Activated CD4-positive, alpha-beta T cell treated with anti-CD3 and anti-CD28 coated beads for 4 hours (primary cell): ENCODE measurements around the gene GLCE.
A peak's percentile ranks its signal among the peaks of the same experiment; 100 is the strongest.
"Not testable (repeated sequence)": the region's sequence is repeated elsewhere in the genome, so short reads cannot be mapped to it uniquely, and the experiment has no call there.

Experiments used
- DNase-seq, 2 donors: peaks; one replicate each; pipeline ENCODE4 v3.0.0-alpha.2; 2020

GLCE gene

DNA sequence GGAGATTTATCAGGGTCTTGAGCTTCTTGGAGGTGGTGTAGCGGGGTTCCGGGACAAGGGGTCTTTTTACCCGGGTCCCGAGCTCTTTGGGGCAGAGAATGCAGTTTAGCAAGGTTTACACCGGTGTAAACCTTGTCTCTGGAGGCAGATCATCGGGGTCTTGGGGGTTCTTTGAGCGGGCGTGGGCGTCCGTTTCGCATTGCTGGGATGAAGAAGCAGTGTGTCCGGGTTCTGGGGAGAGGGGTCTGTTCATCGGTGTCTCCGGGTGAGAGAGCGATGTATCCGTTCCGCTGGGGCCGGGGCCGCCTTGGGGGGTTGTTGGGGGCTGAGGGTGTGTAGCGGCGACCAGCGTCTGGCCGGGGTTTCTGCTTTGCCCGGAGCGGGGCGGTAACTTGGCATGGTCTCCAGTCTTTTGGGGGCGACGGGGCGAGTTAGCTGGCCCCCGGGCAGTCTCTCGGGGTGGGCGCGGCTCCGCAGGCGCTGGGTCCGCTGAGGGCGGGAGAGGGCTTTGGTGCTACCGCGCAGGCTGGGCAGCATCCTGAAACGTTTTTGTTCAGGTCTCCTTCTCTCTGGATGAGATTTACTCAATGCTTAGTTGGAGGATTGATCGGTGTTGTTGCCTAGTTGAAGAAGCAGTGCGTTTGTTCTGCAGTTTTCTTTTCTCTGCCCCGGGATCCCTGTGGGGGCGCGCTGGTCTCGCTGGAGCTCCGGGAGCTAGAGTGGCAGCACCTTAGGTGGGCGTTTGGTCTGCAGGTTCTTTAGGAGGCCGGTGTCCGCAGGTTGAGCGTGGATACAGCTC, 843 bp downstream of the GLCE start:
- DNase-seq = peak; percentile 14 to 16

DNA sequence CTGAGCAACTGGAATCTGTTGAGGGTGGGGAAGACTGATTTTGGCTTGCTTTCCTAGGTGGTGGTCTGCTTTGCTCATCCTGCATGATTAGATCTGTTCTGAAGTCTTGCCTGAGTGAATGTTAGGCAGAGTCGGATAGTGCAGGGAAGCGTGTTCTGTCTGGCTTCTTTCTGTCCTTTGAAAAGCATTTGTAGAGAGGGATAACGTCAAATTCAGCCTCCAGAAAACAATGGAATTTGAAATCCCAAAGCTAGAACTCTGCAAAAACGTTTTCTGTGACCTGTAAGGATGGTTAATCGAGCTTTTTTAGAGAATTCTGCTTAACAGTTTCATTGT, 1.4 kb downstream of the GLCE start:
- DNase-seq = no peak

DNA sequence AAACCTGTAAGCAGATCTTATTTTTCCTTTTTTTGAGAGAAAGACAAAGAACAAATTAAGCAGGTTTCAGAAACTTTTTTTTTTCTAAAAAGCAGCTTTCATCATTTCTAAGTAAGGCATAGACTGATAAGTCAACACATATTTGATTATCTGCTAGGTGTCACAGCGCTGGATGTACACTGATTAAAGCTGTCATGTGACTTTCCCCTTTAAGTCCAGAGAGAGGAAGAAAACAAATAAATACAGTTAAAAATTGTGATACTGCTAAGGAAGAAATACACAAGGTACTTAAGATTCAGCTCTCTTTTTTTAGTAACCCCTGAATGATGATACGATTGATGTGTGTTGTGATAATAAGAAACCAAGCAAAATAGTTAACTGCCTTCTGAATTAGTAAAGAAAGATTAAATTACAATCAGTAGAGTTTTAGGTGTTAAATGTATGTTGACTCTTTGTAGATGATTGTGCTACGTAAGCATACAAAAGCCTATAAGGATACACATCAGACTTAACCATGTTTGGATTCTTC, 2.8 kb downstream of the GLCE start:
- DNase-seq = no peak

DNA sequence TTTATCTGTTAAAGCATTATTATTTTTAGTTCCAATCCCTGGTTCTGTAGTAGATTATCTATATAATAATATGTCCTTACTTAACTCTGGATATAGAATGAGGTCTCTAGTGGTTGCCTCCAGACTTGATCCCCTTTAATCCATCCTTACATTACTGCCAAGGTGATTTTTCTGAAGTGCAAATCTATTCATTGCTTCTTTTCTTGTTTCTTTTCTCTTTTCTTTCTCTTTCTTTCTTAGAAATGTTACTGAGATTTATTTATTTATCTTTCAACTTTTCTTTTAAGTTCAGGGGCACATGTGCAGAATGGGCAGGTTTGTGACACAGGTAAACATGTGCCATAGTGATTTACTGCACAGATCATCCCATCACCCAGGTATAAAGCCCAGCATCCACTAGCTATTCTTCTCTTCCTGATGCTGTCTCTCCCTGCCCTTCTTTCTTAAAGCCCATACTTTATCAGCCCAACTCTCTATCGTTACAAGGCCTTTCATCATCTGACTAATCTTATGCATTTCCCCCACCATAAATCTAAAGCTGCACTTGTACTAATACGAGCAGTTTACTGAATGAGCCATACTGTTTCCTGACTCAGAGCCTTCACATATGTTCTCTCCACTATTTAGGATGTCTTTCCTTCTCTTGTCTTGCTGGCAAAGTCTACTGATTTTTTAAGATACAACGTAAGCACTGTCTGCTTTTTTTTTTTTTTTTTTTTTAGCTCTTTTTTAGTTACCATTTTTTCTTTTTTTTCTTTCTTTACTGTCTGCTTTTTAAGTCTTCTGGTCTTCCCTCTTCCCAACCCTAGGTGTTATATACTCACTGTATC, 4.6 kb downstream of the GLCE start:
- DNase-seq = no peak

DNA sequence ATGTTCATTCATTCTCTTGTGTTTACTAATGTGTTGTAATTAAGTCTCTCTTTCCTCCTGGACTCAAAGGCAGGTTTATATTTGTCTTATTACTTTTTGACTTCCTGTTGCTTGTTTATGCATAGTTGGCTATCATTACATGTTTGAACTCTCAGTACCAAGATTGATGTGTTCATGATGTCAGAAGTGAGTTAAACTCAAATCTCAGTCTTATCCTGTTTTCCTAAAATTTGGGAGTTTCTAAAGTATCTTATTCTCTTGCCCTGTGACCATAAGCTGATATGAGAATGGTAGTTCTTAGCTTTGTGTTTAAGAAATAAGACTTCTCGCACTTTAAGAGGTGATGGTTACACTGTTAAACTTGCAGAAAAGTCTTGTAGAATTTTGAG, 5.2 kb downstream of the GLCE start:
- DNase-seq = no peak

DNA sequence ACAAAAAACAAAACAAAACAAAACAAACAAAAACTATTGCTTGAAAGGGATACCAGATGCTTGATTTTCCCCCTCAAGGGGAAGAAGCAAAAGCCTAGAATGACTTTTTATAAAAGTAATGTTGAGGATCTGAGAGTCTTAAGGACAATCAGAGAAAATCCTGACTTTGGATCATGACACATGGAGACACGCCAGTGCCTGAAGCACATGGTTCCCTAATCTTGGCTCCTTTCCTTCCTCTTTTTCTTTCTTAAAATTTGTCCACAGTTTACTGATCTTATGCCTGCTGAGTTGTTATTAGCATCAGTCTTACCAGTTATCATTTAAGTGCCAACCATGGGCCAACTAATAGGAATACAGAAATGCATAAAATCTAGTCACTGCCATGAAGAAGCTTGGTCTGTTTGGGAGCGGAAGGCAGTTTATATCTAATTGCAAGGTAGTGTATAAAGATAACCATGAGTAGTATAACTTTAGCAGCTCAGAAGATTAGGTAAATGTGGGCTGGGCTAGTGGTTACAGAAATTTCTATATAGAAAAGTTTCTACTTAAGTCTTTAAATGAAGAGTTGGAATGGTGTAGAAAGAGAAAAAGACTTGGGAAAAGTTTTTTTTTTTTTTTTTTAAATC, 6.9 kb downstream of the GLCE start:
- no peak for DNase-seq

DNA sequence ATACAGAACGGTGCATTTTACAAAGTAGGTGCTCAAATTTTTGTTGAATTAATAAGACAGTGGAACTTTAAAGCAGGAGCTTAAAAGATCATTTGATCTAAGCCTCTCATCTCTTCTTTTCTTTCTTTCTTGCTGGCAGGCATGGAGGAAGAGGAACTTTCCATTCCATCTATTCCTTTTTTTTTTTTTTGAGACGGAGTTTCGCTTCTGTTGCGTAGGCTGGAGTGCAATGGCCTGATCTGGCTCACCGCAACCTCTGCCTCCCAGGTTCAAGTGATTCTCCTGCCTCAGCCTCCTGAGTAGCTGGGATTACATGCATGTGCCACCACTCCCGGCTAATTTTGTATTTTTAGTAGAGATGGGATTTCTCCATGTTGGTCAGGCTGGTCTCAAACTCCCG, 7.9 kb downstream of the GLCE start:
- not testable (repeated sequence) for DNase-seq

DNA sequence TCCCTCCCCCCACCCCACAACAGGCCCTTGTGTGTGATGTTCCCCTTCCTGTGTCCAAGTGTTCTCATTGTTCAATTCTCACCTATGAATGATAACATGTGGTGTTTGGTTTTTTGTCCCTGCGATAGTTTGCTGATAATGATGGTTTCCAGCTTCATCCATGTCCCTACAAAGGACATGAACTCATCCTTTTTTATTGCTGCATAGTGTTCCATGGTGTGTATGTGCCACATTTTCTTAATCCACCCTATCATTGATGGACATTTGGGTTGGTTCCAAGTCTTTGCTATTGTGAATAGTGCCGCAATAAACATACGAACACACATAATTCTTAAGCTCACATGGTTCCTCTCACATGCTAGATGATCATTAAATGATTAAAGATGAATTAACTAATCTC, 9.1 kb downstream of the GLCE start:
- not testable (repeated sequence) for DNase-seq

DNA sequence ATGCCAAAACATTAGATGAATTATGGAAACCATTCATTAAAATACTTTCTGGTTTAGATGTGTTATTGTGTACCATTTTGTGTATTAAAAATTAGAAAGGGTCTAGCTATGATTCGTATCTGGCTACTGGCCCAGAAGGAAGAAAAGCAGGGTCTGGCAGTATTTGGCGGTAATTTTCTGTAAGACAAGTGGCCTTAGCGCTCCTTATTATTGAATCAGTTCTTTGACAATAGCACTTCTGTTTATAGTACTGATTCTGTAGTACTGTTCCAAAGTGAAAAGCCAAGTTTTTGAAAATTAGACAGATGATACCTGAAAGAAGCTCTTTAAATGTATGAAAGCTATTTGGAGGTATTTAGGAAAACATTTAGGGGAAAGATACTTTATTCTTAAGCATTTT, 10.2 kb downstream of the GLCE start:
- no peak for DNase-seq

DNA sequence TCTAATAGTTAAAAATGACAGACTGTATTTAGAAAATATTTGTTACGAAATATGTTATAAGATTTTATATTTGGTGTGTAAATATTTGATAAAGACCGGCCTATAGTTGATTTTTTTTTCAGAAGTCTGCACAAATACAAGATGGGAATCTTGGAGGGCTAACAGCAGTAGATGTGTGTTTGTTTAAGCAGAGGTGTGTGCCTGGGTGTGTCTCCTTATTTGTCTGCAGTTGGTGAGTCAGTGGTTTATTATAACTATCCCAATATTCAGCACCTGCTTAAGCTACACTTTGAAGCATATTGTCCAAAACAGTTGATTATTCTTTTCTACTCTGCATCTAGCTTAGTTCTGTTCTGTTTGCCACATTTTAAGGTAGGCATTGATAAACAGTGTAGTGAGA, 12.4 kb downstream of the GLCE start:
- no peak for DNase-seq

DNA sequence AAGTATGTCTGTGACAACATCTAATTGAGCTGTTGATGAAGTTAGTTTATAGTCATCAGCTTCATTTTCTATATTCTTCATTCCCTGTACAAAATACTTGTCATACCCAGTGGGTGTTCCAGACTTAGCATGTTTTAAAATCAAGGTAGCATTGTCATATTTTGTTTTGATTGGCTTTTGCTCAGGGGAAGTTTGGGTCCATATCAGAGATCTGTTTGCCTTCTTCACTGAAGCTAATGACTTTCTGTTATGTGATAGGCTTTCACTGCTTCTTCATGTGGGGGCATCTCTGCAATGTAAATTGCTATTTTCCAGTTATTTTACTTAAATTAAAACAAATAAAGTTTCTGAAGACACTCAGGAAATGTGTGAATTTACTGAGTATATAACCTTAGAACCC, 15.1 kb downstream of the GLCE start:
- DNase-seq = no peak

DNA sequence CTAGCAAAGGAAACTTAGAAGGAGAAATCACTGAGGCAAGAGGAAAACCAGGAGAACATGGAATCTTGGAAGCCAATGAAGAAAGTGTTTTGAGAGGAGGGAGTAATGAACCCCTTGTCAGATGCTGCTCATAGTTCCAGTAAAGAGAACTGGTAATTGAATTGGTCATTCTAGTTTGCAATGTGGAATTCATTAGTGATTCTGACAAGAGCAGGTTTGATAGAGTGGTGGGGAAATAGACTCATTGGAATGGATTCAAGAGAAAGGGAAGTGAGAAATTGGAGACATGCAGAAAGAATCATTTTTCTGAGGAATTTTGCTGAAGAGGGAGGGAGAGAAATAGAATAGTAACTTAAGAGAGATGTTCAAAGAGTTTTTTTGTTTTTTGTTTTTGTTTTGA, 21.0 kb downstream of the GLCE start:
- DNase-seq = no peak

DNA sequence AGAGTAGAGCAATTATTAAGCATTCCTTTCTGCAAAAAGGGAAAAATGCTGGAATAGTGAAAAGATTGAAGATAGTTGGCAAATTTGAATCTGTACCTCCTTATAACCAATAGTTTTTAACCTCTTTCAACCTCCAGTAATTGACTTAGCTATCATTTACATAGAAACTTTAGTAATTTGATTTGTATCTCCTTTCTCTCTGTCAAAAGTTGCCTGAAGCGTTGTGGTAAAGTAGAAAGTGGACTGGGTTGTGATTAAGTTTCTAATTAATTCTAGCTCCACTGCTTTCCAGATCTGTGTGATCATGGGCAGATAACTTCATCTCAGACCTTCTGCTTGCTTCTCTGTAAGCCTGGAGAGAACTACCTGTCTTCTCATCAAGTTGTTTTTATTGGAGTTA, 24.8 kb downstream of the GLCE start:
- DNase-seq = no peak

DNA sequence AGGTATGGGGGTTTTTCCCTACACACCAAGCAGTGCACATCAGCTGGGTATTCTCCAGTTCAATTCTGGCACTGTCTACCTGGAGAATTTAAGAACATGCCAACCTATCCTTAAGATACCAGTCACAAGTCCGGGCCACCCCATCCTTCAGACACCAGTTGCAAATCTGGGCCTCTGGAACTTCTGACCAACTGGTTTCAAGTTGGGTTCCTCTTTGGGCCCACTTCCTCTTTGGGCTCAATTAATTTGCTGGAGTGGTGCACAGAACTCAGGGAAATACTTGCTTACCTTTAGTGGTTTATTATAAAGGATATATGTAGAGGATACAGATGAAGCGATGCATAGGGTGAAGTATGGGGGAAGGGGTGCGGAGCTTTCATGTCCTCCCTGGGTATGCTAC, 25.3 kb downstream of the GLCE start:
- DNase-seq = no peak

DNA sequence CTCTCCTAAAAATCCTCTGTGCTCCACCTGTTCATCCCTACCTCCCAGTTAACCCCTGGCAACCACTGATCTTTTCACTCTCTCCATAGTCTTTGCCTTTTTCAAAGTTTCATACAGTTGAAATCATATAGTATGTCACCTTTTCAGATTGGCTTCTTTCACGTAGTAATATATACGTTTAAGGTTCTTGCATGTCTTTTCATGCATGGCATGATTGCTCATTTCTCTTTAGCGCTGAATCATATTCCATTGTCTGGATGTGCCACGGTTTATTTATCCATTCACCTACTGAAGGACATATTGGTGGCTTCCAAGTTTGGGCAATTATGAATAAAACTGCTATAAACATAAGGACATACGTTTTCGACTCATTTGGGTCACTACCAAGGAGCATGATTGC, 28.7 kb downstream of the GLCE start:
- DNase-seq = no peak

DNA sequence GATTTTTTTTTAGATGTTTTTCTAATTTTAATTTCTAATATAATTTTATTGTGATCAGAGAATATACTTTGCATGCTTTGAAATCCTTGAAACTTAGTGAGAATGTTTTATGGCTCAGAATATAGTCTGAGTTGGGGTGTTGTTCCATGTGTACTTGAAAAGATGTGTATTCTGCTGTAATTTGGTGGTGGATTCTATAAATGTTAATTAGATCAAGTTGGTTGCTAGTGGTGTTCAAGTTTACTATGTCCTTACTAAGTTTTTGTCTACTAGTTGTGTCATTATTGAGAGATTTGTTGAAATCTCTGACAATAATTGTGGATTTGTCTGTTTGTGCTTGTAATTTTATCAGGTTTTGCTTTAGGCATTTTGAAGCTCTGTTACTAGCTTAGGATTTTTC, 29.7 kb downstream of the GLCE start:
- no peak for DNase-seq

DNA sequence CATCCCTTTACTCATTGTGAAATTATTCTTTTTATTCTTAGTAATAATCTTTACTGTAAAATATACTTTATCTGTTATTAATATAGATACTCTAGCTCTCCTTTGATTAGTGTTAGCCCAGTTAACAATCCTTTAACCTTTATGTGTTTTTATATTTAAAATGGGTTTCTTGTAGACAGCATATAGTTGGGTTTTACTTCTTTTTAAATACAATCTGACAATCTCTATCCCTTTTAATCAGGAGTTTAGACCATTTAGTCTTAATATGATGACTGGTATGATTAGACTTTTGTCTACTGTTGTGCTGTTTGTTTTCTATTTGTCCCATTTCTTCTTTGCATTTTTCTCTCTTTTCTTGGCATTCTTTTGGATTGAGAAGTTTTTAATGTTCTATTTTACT, 30.1 kb downstream of the GLCE start:
- no peak for DNase-seq

DNA sequence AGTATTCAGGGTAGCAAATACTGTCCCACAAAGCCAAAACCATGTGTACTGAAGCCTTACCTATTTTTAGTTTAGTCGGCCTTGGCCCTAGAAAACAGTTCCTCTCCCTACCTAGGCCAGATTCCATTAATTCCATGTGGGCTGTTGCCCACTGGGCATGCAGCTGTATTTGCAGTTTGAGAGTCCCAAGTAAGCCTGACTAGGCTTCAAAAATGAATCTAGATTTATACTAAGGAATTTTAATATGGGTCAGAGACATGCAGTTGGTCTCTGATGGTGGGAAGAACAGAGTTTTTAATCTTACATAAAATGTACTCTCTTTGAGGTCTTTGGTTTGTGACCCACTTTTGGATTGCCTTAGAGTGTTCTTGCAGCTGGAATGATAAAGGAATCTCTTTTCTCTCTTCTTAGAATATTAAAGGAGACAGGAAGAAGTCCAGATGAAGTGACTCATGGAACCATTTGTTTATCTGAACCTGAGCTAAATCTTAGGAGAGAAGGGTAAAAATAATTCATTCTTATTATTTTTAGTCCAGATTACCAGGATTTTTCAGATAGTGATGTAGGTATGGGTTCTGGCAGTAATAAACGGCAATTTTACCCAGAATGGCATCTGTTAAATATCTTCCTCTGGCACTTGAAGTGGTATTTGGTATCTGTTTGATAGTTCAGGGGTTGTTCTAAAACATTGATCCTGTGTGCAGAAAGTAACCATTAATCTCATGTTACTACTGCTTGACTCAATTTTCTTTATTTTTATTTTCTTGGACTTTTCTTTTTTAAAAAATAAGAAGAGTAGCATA, 33.8 kb downstream of the GLCE start:
- no peak for DNase-seq

DNA sequence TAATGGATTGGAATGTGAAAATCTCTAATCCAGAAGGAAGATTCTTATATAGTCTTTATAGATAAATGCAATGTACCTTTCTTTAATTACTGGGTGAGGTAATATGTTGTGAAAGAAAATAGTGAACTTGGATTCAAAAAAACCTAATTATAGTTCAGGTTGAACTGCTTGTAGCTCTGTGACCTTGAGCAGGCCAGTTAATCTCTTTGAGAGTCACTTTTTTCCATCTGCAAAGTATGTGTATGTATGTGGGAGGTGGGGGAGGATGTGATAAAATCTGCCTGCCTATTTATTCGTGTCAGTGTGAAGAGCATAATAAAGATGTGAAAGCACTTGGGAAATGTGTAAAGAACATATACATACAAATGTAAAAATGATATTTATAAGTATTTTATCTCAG, 34.4 kb downstream of the GLCE start:
- DNase-seq = no peak

DNA sequence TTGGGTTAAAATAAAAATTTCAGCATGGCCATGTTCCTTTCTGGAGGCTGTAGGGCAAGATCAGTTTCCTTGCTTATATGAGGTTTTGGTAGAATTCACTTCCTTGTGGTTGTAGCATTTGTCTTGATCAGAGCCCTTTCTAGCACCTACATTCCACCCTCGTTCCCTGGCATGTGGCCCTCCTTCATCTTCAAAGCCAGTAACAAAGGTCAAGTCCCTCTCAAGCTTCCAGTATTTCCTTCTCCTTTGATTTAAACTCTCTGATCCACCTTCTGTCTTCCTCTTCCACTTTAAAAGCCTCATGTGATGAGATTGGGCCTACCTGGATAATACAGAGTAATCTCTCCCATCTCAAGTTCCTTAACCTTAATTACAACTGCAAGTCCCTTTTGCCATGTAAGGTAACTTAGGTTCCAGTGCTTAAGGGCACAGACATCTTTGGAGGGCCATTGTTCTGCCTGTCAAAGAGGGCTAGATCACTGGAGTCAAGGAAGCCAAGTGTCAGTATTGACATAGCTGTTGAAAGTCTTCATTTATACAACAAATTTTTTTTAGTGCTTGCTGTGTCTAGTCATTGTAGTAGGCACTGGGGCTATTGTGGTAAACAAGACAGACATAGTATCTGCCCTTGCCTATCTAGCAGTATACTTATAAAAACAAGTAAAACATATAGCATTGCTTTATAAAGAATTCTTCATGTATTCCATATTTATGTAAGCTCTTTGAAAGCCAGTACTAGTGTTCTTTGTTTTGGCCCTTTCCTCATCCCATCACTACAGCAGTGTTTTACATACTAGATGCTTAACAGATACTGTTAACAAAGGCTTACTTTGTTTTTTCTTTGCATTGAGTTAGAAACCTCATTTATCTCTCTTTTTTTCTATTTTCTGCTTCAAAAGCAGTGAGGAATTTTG, 40.7 kb downstream of the GLCE start:
- DNase-seq = no peak

DNA sequence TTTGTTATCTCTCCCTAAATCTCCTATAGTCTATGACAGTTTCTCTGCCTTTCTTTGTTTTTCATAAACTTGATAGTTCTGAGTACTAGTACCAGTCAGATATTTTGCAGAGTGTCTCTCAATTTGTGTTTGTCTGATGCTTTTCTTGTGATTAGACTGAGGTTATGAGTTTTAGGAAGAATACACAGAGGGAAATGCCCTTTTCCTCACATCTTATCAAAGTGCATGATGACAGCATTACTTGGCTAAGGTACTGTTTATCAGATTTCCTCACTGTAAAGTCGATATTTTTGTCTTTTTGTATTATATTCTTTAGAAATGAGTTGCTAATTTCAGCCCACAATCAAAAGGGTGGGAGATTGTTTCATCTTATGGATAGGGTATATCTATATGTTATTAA, 45.6 kb downstream of the GLCE start:
- DNase-seq = no peak

DNA sequence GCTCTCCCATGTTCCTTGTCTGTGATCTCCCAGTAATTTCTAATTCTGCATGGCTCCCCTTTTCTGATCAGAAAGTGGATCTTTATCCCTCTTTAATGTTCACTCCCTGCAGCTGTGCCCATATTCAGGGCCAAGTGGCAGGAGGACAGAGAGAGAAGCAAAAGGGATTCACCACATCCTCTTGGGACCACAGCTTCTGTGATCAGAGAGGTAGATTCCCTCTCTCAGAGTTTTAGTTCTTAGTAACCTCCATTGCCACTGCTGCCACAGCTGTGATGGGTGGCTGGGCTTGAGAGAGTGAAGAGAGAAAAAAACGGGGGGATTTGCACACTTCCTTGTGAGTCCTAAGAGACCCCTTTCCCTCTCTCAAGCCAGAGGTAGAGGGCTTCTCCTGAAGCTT, 49.2 kb downstream of the GLCE start:
- no peak for DNase-seq
